Measurements from ENCODE around the gene ZDHHC5. TPM values are rescaled to one million over a fixed set of nuclear protein-coding genes. Genes with fewer than 3 reads are reported as not detected.

The ZDHHC5 gene
- 10 to 100 TPM; 51.3 to 60.7 TPM for total RNA-seq
- long read RNA-seq, full-length matches to known transcripts = 12 of 29 reads
- long read RNA-seq, partial matches to known transcripts = 14 of 29 reads
- long read RNA-seq, other reads (novel, unspliced or antisense) = 3 of 29 reads

GRCh38 chr11:57667736-57668433 is at the start of gene ZDHHC5:
Gene ZDHHC5 (plus strand): TSS chr11:57668114. CDS start chr11:57673091, 4,977 bp downstream.
- intact Hi-C loops (cut with DNase I) = loop anchor here in 1 of 2 donors (5.0 kb wide), 1 partner anchor 134 kb away; no protein-coding TSS in a partner anchor
- ATAC-seq = peak; percentile 95 to 96
- peak; percentile 100 for DNase-seq

- intact Hi-C loops (cut with DNase I) = no loop called here
- no peak for ATAC-seq
- no peak for DNase-seq
These were observed 49.5 kb upstream of the ZDHHC5 start for GRCh38 chr11:57618438-57618837.

GRCh38 chr11:57619331-57619730 is 48.6 kb upstream of the ZDHHC5 start:
- no peak for ATAC-seq
- no peak for DNase-seq
- intact Hi-C loops (cut with DNase I) = no loop called here

- no peak for ATAC-seq
- intact Hi-C loops (cut with DNase I) = no loop called here
These were observed 47.4 kb upstream of the ZDHHC5 start for GRCh38 chr11:57620467-57620866.

GRCh38 chr11:57622263-57622662 is 45.7 kb upstream of the ZDHHC5 start:
- intact Hi-C loops (cut with DNase I) = no loop called here
- ATAC-seq (no peak), DNase-seq (no peak)

More at GRCh38 chr11:57620467-57620866, 47.4 kb upstream of the ZDHHC5 start:
- DNase-seq = no peak

- intact Hi-C loops (cut with DNase I) = no loop called here
- DNase-seq (no peak), ATAC-seq (no peak)
These were observed 43.0 kb upstream of the ZDHHC5 start for GRCh38 chr11:57624864-57625263.

GRCh38 chr11:57626895-57627294 is 41.0 kb upstream of the ZDHHC5 start:
- no peak for ATAC-seq

GRCh38 chr11:57630171-57630570 is 37.7 kb upstream of the ZDHHC5 start:
- no peak for ATAC-seq
- intact Hi-C loops (cut with DNase I) = no loop called here
- DNase-seq = no peak

More at GRCh38 chr11:57626895-57627294, 41.0 kb upstream of the ZDHHC5 start:
- intact Hi-C loops (cut with DNase I) = no loop called here
- DNase-seq = no peak

GRCh38 chr11:57632116-57632515 is 35.8 kb upstream of the ZDHHC5 start:
- intact Hi-C loops (cut with DNase I) = no loop called here
- ATAC-seq = no peak
- DNase-seq = no peak

- ATAC-seq = no peak
- no peak for DNase-seq
- intact Hi-C loops (cut with DNase I) = no loop called here
These were observed 34.4 kb upstream of the ZDHHC5 start for GRCh38 chr11:57633394-57634070.

- DNase-seq = no peak
- intact Hi-C loops (cut with DNase I) = no loop called here
- no peak for ATAC-seq
These were observed 33.6 kb upstream of the ZDHHC5 start for GRCh38 chr11:57634311-57634710.

- DNase-seq = no peak
- ATAC-seq = no peak
- intact Hi-C loops (cut with DNase I) = no loop called here
These were observed 32.7 kb upstream of the ZDHHC5 start for GRCh38 chr11:57635246-57635645.

GRCh38 chr11:57637626-57638004 is 30.3 kb upstream of the ZDHHC5 start:
- ATAC-seq = peak; percentile 2 to 20
- intact Hi-C loops (cut with DNase I) = no loop called here
- DNase-seq = no peak

GRCh38 chr11:57638005-57638781 is 29.7 kb upstream of the ZDHHC5 start:
- DNase-seq = peak; percentile 81
- intact Hi-C loops (cut with DNase I) = no loop called here
- ATAC-seq = peak; percentile 95 to 96

GRCh38 chr11:57638811-57639320 is 29.0 kb upstream of the ZDHHC5 start:
- DNase-seq (peak; percentile 34), ATAC-seq (peak in 1 of 2 donors; percentile 19)
- intact Hi-C loops (cut with DNase I) = no loop called here

- intact Hi-C loops (cut with DNase I) = loop anchor here (2.0 to 10.0 kb wide), 6 partner anchors 71 to 875 kb away; partner anchors contain the start of genes RTN4RL2 (in 1 of the 2) and UBE2L6 (in 1 of the 2)
- DNase-seq = no peak
- ATAC-seq = no peak
These were observed 28.4 kb upstream of the ZDHHC5 start for GRCh38 chr11:57639321-57640067.

- intact Hi-C loops (cut with DNase I) = loop anchor here (2.0 to 10.0 kb wide), 6 partner anchors 71 to 875 kb away; partner anchors contain the start of genes RTN4RL2 (in 1 of the 2) and UBE2L6 (in 1 of the 2)
- DNase-seq (no peak), ATAC-seq (no peak)
These were observed 27.7 kb upstream of the ZDHHC5 start for GRCh38 chr11:57640068-57640800.

Data from left cardiac atrium (tissue), 4 donors.